HEK293 (cell line): Measurements from ENCODE around the gene RBM4.

Source experiments
- CTCF ChIA-PET: fragments of 350-600 bp; formaldehyde crosslinking; extraction: SDS; loops from one replicate; lab custom pipeline; 2021; ENCODE audit warnings: antibody characterized with exemption; lab: Yijun Ruan, JAX
- POLR2A ChIA-PET: fragments of 300-600 bp; formaldehyde crosslinking; extraction: SDS; loops from one replicate; lab custom pipeline; 2020; ENCODE audit warnings: antibody characterized with exemption, inconsistent platforms; lab: Yijun Ruan, JAX
- H3K27ac ChIP-seq: fragments of 200-500 bp; sonication (Bioruptor generic); 2 replicates; pipeline ENCODE4 v1.5.1; 2014; ENCODE audit warnings: low read depth, low read length, control low read depth, inconsistent platforms; ENCODE audit errors: extremely low read depth
- H3K36me3 ChIP-seq, 2 experiments: fragments of 200-500 bp in 1 of 2; sonication (Bioruptor generic) in 1 of 2; 1 replicate in 1 of 2; 2 replicates in 1 of 2; pipeline ENCODE4 v1.5.1; 2014 to 2017; ENCODE audit warnings: inconsistent platforms in 2 of 2, low read length in 2 of 2; ENCODE audit not compliant: control insufficient read depth in 2 of 2, insufficient read depth in 1 of 2
- H3K4me1 ChIP-seq: fragments of 200-500 bp; sonication (Bioruptor generic); 2 replicates; pipeline ENCODE4 v1.5.1; 2014; ENCODE audit warnings: mild to moderate bottlenecking, low read length, inconsistent platforms; ENCODE audit not compliant: control insufficient read depth, insufficient read depth
- H3K4me3 ChIP-seq: 2 replicates; pipeline ENCODE4 v1.5.1; 2011; ENCODE audit warnings: low read depth, mild to moderate bottlenecking, control low read depth, low read length, moderate library complexity
- H3K9me3 ChIP-seq: fragments of 200-500 bp; sonication (Bioruptor generic); 2 replicates; pipeline ENCODE4 v1.5.1; 2014; ENCODE audit warnings: low read depth, low read length, inconsistent platforms; ENCODE audit not compliant: control insufficient read depth, insufficient read depth
- CTCF ChIP-seq: fragments of 450-650 bp; formaldehyde crosslinking; IDR thresholded peaks from 2 replicates; pipeline ENCODE4 v1.5.1; 2016; ENCODE audit warnings: missing biosample characterization, missing genetic modification characterization
- PATZ1 ChIP-seq: fragments of 450-650 bp; formaldehyde crosslinking; IDR thresholded peaks from 2 replicates; pipeline ENCODE4 v1.5.1; 2016; ENCODE audit warnings: missing biosample characterization, missing genetic modification characterization
- PRDM4 ChIP-seq: fragments of 450-650 bp; formaldehyde crosslinking; IDR thresholded peaks from 2 replicates; pipeline ENCODE4 v1.5.1; 2017; ENCODE audit warnings: missing biosample characterization, missing genetic modification characterization
- SP3 ChIP-seq: fragments of 450-650 bp; formaldehyde crosslinking; IDR thresholded peaks from 2 replicates; pipeline ENCODE4 v1.5.1; 2016; ENCODE audit warnings: missing biosample characterization, missing genetic modification characterization
- YY1 ChIP-seq: fragments of 450-650 bp; formaldehyde crosslinking; IDR thresholded peaks from 2 replicates; pipeline ENCODE4 v1.5.1; 2018; ENCODE audit warnings: missing biosample characterization, missing genetic modification characterization
- ZBTB48 ChIP-seq: fragments of 450-650 bp; formaldehyde crosslinking; IDR thresholded peaks from 2 replicates; pipeline ENCODE4 v1.5.1; 2016; ENCODE audit warnings: missing biosample characterization, missing genetic modification characterization
- ZFHX2 ChIP-seq: fragments of 450-650 bp; formaldehyde crosslinking; conservative IDR thresholded peaks from 2 replicates; pipeline ENCODE4 v1.5.1; 2016; ENCODE audit warnings: missing biosample characterization, missing genetic modification characterization
- ZNF148 ChIP-seq: fragments of 450-650 bp; formaldehyde crosslinking; IDR thresholded peaks from 2 replicates; pipeline ENCODE4 v1.5.0; 2017; ENCODE audit warnings: missing biosample characterization, missing genetic modification characterization, borderline replicate concordance
- ZNF155 ChIP-seq: fragments of 450-650 bp; formaldehyde crosslinking; IDR thresholded peaks from 2 replicates; pipeline ENCODE4 v1.5.1; 2016; ENCODE audit warnings: missing biosample characterization, missing genetic modification characterization
- ZNF19 ChIP-seq: fragments of 450-650 bp; formaldehyde crosslinking; IDR thresholded peaks from 2 replicates; pipeline ENCODE4; 2016; ENCODE audit warnings: missing biosample characterization, missing genetic modification characterization, low read depth
- ZNF416 ChIP-seq: fragments of 450-650 bp; formaldehyde crosslinking; IDR thresholded peaks from 2 replicates; pipeline ENCODE4 v1.5.1; 2016; ENCODE audit warnings: missing biosample characterization, missing genetic modification characterization
- ZNF514 ChIP-seq: fragments of 450-650 bp; formaldehyde crosslinking; IDR thresholded peaks from 2 replicates; pipeline ENCODE4 v1.5.1; 2016; ENCODE audit warnings: missing biosample characterization, missing genetic modification characterization
- ZNF544 ChIP-seq: fragments of 450-650 bp; formaldehyde crosslinking; IDR thresholded peaks from 2 replicates; pipeline ENCODE4 v1.5.0; 2017; ENCODE audit warnings: missing biosample characterization, missing genetic modification characterization
- ZNF571 ChIP-seq: fragments of 450-650 bp; formaldehyde crosslinking; IDR thresholded peaks from 2 replicates; pipeline ENCODE4 v1.5.0; 2017; ENCODE audit warnings: missing biosample characterization, missing genetic modification characterization
- ZNF624 ChIP-seq: fragments of 450-650 bp; formaldehyde crosslinking; IDR thresholded peaks from 2 replicates; pipeline ENCODE4 v1.5.1; 2017; ENCODE audit warnings: missing biosample characterization, missing genetic modification characterization
- ZNF654 ChIP-seq: fragments of 450-650 bp; formaldehyde crosslinking; IDR thresholded peaks from 2 replicates; pipeline ENCODE4 v1.5.1; 2016; ENCODE audit warnings: low read depth, missing biosample characterization, missing genetic modification characterization
- ZNF670 ChIP-seq: fragments of 450-650 bp; formaldehyde crosslinking; IDR thresholded peaks from 2 replicates; pipeline ENCODE4 v1.5.1; 2016; ENCODE audit warnings: missing biosample characterization, missing genetic modification characterization, low read depth
- ZNF837 ChIP-seq: fragments of 450-650 bp; formaldehyde crosslinking; IDR thresholded peaks from 2 replicates; pipeline ENCODE4 v1.5.1; 2016; ENCODE audit warnings: missing biosample characterization, missing genetic modification characterization
- ZSCAN4 ChIP-seq: fragments of 450-650 bp; formaldehyde crosslinking; IDR thresholded peaks from 2 replicates; pipeline ENCODE4 v1.5.1; 2017; ENCODE audit warnings: missing biosample characterization, missing genetic modification characterization

Gene RBM4

GRCh38 chr11:66684635-66685034 is 46.1 kb downstream of the RBM4 start:
- POLR2A ChIA-PET, result interaction anchor here (0.6 kb wide), 1 partner anchor 8 kb away, joined by 5 read pairs; no protein-coding TSS in a partner anchor
- CTCF ChIA-PET, result interaction anchor here (0.6 kb wide), 1 partner anchor 12 kb away, joined by 3 read pairs; no protein-coding TSS in a partner anchor

GRCh38 chr11:66685276-66686099 is 47.0 kb downstream of the RBM4 start:
- ChIA-PET CTCF (interaction anchor here (0.5 to 1.0 kb wide), 3 partner anchors 13 to 290 kb away, joined by 3 to 4 read pairs (median 3); partner anchors contain the start of gene C11orf86), POLR2A (interaction anchor here (0.6 to 1.2 kb wide), 2 partner anchors 9 to 47 kb away, joined by 3 to 5 read pairs; partner anchors contain the start of gene RBM4)
- TF ChIP-seq ZBTB48 (tag by site-specific recombination) (no peak), ZNF654 (tag by site-specific recombination) (no peak), ZSCAN4 (no peak), YY1 (tag by site-specific recombination) (no peak), ZNF148 (tag by site-specific recombination) (no peak)

More at GRCh38 chr11:66684635-66685034, 46.1 kb downstream of the RBM4 start:
- peaks cover 0 to 49% of the 10 kb centered on the region in 2 experiments; a peak in 1 of 3 replicates for H3K36me3 ChIP-seq
- no peak overlapping the region for H3K27ac ChIP-seq
- no peak for TF ChIP-seq ZNF624 (tag by site-specific recombination)
- TF ChIP-seq ZNF416 (tag by site-specific recombination), result no peak
- TF ChIP-seq PATZ1, result no peak
- no peak for TF ChIP-seq ZNF670
- TF ChIP-seq PRDM4 (tag by site-specific recombination), result no peak
- no peak for TF ChIP-seq ZNF837 (tag by site-specific recombination)
- no peak for TF ChIP-seq ZNF155 (tag by site-specific recombination)
- no peak for TF ChIP-seq ZNF571
- TF ChIP-seq ZNF19 (tag by site-specific recombination), result no peak
- TF ChIP-seq ZFHX2 (tag by site-specific recombination), result no peak
- no peak for TF ChIP-seq CTCF
- no peak for TF ChIP-seq SP3
- TF ChIP-seq ZNF544 (tag by site-specific recombination), result no peak
- no peak for TF ChIP-seq ZNF514 (tag by site-specific recombination)
- TF ChIP-seq, all 188 proteins: peak for 0
- Histone ChIP-seq H3K4me1 (no peaks in the 10 kb centered on the region), H3K4me3 (no peak overlapping the region), H3K9me3 (no peaks in the 10 kb centered on the region)

More at GRCh38 chr11:66685276-66686099, 47.0 kb downstream of the RBM4 start:
- H3K9me3 ChIP-seq, result no peaks in the 10 kb centered on the region
- peaks cover 0 to 58% of the 10 kb centered on the region in 2 experiments; a peak in 1 of 3 replicates for H3K36me3 ChIP-seq
- H3K27ac ChIP-seq, result no peak overlapping the region
- no peaks in the 10 kb centered on the region for H3K4me1 ChIP-seq
- no peak overlapping the region for H3K4me3 ChIP-seq
